ENCODE measurements around the gene NFKBIA. TPM values are rescaled to one million over a fixed set of nuclear protein-coding genes. Genes with fewer than 3 reads are reported as not detected.

The NFKBIA gene, protein sequence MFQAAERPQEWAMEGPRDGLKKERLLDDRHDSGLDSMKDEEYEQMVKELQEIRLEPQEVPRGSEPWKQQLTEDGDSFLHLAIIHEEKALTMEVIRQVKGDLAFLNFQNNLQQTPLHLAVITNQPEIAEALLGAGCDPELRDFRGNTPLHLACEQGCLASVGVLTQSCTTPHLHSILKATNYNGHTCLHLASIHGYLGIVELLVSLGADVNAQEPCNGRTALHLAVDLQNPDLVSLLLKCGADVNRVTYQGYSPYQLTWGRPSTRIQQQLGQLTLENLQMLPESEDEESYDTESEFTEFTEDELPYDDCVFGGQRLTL
- 80.5 and 80.6 TPM in 2 replicates for total RNA-seq

DNA sequence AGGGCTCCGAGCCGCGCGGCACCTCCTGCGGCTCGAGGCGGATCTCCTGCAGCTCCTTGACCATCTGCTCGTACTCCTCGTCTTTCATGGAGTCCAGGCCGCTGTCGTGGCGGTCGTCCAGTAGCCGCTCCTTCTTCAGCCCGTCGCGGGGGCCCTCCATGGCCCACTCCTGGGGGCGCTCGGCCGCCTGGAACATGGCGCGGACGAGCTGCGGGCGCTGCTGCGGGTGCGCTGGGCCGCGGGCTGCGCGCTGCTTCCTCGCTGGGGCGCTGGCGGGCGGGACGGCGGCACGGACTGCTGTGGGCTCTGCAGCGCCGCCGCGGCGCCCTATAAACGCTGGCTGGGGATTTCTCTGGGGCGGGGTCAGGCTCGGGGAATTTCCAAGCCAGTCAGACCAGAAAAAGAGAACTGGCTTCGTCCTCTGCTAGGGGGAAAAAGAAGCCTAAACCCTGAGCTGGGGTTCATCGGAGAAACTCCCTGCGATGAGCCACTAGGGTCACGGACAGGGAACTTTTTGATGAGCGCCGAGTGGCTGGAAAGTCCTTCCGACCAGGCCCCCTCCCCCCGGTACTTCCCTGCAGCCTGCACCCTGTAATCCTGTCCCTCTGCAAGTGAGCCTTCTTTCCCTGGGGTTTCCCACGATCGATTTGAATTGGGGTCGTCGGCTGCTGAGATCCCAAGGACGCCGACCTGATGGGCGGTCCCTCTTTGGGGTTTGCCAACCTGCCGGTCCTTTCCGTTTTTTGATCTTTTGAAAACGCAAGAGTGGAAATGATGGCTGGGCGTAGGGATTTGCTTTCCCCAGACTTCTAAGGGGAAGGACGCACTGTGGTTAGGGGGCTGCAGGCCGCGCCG, at the start of gene NFKBIA:
NFKBIA (minus strand) TSS at position 301 of the 855 bp plus-strand sequence; CDS start at position 196, 105 bp downstream.

Other genes starting within 250 kb of the NFKBIA start
- 225 and 269 TPM in 2 replicates for gene PSMA6, start 112.4 kb downstream of the NFKBIA start, total RNA-seq
- gene INSM2, start 129.4 kb upstream of the NFKBIA start, total RNA-seq: not detected in 2 replicates

Measured in thoracic aorta endothelial cell (primary cell).